PC-9 (cell line): ENCODE results near the gene RET.

Experiments
- CTCF ChIP-seq: fragments of 200-600 bp; sonication (generic); conservative IDR thresholded peaks from 2 replicates; pipeline ENCODE4 v1.6.1; 2017; ENCODE audit warnings: mixed run types, antibody characterized with exemption, mild to moderate bottlenecking, moderate library complexity
- EZH2 ChIP-seq: fragments of 200-600 bp; sonication (generic); IDR thresholded peaks from 2 replicates; pipeline ENCODE4 v1.8.0; 2017; ENCODE audit warnings: antibody characterized with exemption, low read depth

- TF ChIP-seq CTCF (no peak), EZH2 (no peak)
Observed at GRCh38 chr10:43093423-43094076, 16.7 kb downstream of the RET start.
